ENCODE measurements around the gene TGFBR3.

Gene TGFBR3

GRCh38 chr1:91879733-91880132 is 6.2 kb downstream of the TGFBR3 start:
- Histone ChIP-seq H3K9me2 (ENCODE audit: low read depth, low read length) (no peaks in the 10 kb centered on the region), H4K20me1 (ENCODE audit: insufficient read depth, low read length) (no peaks in the 10 kb centered on the region), H3K4me3 (ENCODE audit: low read depth, low read length, poor library complexity, severe bottlenecking) (no peak overlapping the region), H3K4me2 (ENCODE audit: low read length) (no peak overlapping the region), H3K9ac (ENCODE audit: low read length) (no peak overlapping the region), H3K27me3 (ENCODE audit: insufficient read depth, low read length) (no peaks in the 10 kb centered on the region), H3K36me3 (ENCODE audit: insufficient read depth, low read length) (no peaks in the 10 kb centered on the region), H2AFZ (ENCODE audit: low read length) (no peak overlapping the region), H3F3A (ENCODE audit: insufficient read depth, low read length) (no peaks in the 10 kb centered on the region), H3K4me1 (ENCODE audit: insufficient read depth, low read length, severe bottlenecking) (no peaks in the 10 kb centered on the region), H3K27ac (ENCODE audit: low read depth, low read length, poor library complexity, severe bottlenecking) (no peak overlapping the region), H3K79me2 (ENCODE audit: insufficient read depth, low read length) (no peaks in the 10 kb centered on the region), H3K9me3 (ENCODE audit: low read length) (no peaks in the 10 kb centered on the region)
- TF ChIP-seq CTCF (IDR thresholded peaks at IDR 0.05; ENCODE audit: low read length) (no peak), EZH2 (IDR thresholded peaks at IDR 0.05; ENCODE audit: borderline replicate concordance, low read length) (no peak)

- H3K9me2 ChIP-seq (ENCODE audit: low read depth, low read length), result no peaks in the 10 kb centered on the region
- no peaks in the 10 kb centered on the region for H3K4me1 ChIP-seq (ENCODE audit: insufficient read depth, low read length, severe bottlenecking)
- no peak overlapping the region for H3K4me2 ChIP-seq (ENCODE audit: low read length)
- no peaks in the 10 kb centered on the region for H3F3A ChIP-seq (ENCODE audit: insufficient read depth, low read length)
- no peak overlapping the region for H3K27ac ChIP-seq (ENCODE audit: low read depth, low read length, poor library complexity, severe bottlenecking)
- no peaks in the 10 kb centered on the region for H3K9me3 ChIP-seq (ENCODE audit: low read length)
- H3K27me3 ChIP-seq (ENCODE audit: insufficient read depth, low read length), result no peaks in the 10 kb centered on the region
- H3K79me2 ChIP-seq (ENCODE audit: insufficient read depth, low read length), result no peaks in the 10 kb centered on the region
- no peak overlapping the region for H2AFZ ChIP-seq (ENCODE audit: low read length)
- no peak for TF ChIP-seq CTCF (IDR thresholded peaks at IDR 0.05; ENCODE audit: low read length)
- no peak for TF ChIP-seq EZH2 (IDR thresholded peaks at IDR 0.05; ENCODE audit: borderline replicate concordance, low read length)
- no peak overlapping the region for H3K9ac ChIP-seq (ENCODE audit: low read length)
- H3K4me3 ChIP-seq (ENCODE audit: low read depth, low read length, poor library complexity, severe bottlenecking), result no peak overlapping the region
- H3K36me3 ChIP-seq (ENCODE audit: insufficient read depth, low read length), result no peaks in the 10 kb centered on the region
- H4K20me1 ChIP-seq (ENCODE audit: insufficient read depth, low read length), result no peaks in the 10 kb centered on the region
Measured at GRCh38 chr1:91877574-91878208, 8.3 kb downstream of the TGFBR3 start.

- TF ChIP-seq EZH2 (IDR thresholded peaks at IDR 0.05; ENCODE audit: borderline replicate concordance, low read length) (no peak), CTCF (IDR thresholded peaks at IDR 0.05; ENCODE audit: low read length) (no peak)
- Histone ChIP-seq H3K9me2 (ENCODE audit: low read depth, low read length) (no peaks in the 10 kb centered on the region), H3K27me3 (ENCODE audit: insufficient read depth, low read length) (no peaks in the 10 kb centered on the region), H3K27ac (ENCODE audit: low read depth, low read length, poor library complexity, severe bottlenecking) (no peak overlapping the region), H4K20me1 (ENCODE audit: insufficient read depth, low read length) (no peaks in the 10 kb centered on the region), H3K4me3 (ENCODE audit: low read depth, low read length, poor library complexity, severe bottlenecking) (no peak overlapping the region), H2AFZ (ENCODE audit: low read length) (no peak overlapping the region), H3K4me1 (ENCODE audit: insufficient read depth, low read length, severe bottlenecking) (no peaks in the 10 kb centered on the region), H3K4me2 (ENCODE audit: low read length) (no peak overlapping the region), H3K79me2 (ENCODE audit: insufficient read depth, low read length) (no peaks in the 10 kb centered on the region), H3K9me3 (ENCODE audit: low read length) (no peaks in the 10 kb centered on the region), H3F3A (ENCODE audit: insufficient read depth, low read length) (no peaks in the 10 kb centered on the region), H3K9ac (ENCODE audit: low read length) (no peak overlapping the region), H3K36me3 (ENCODE audit: insufficient read depth, low read length) (no peaks in the 10 kb centered on the region)
Measured at GRCh38 chr1:91876781-91877573, 9.0 kb downstream of the TGFBR3 start.
